GM21786 (cell line): ENCODE data around the gene TMEM129.
"Not testable (repeated sequence)": the region's sequence is repeated elsewhere in the genome, so short reads cannot be mapped to it uniquely, and the experiment has no call there.

Experiments
- ATAC-seq: cut with Tn5 transposase; IDR thresholded peaks from one replicate; pipeline ENCODE4 v1.9.1; 2021; ENCODE audit not compliant: unreplicated experiment

The TMEM129 gene

DNA sequence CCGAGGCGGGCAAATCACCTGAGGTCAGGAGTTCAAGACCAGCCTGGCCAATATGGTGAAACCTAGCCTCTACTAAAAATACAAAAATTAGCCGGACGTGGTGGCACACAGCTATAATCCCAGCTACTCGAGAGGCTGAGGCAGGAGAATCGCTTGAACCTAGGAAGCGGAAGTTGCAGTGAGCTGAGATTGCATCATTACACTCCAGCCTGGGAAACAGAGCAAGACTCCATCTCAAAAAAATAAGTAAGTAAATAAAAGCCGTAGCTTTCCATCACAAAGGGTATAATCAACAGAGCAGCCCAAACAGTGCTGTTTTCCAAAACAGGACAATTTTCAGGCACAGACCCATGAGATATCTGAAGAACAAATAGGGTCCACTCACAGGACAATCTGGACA, 19.5 kb downstream of the TMEM129 start:
- not testable (repeated sequence) for ATAC-seq

DNA sequence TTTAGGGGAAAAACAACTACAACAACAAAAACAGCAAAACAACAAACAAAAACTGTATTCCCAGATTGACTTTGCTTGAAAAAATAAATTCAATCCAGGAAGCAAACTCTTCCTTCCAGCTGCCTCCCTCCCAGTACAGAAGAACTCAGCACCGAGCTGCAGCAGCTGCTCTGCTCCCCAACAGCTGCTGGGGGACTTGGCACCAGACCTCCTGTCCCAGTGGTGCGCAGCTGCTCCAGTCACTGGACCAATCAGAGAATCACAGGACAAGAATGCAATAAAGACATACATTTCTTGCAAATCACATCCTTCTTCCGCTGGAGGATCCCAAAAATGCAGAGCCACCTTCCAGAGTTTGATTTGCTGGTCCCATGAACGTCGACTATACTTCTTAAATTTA, 25.2 kb downstream of the TMEM129 start:
- no peak for ATAC-seq

DNA sequence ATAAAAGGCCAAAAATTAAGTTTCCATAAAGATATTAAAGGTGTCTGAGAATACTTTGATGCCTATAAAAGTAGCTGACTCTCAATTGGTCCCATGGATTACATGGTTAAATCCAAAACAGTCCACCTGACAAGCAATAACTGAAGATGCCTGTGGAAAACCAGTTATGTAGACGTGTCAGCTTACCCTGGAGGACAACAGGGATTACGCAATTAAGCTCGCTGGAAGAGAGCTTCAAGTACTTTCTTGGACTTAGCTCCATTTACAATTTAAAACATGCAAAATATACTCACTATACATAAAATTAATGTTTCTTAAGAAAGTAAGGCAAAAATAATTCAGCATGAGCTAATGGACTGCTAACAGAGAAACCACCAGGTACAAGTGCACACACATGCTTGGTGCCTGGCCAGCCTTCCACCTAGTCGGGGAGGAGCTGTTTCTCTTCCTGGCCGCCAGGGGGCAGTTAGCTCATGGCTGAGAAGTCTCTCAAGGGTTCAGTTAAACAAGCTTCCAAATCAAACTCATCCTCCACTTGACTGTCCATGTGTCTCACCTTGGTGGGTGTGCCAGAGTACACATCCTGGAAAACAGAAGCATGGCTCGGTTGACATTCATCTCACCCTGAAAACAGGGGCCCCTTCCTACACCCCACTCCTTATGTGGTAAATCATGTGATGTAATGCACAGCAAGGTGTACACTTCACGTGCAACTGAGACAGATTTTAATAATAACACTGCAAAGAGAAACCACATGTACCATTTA, 27.8 kb downstream of the TMEM129 start:
- ATAC-seq: peak; percentile 55

DNA sequence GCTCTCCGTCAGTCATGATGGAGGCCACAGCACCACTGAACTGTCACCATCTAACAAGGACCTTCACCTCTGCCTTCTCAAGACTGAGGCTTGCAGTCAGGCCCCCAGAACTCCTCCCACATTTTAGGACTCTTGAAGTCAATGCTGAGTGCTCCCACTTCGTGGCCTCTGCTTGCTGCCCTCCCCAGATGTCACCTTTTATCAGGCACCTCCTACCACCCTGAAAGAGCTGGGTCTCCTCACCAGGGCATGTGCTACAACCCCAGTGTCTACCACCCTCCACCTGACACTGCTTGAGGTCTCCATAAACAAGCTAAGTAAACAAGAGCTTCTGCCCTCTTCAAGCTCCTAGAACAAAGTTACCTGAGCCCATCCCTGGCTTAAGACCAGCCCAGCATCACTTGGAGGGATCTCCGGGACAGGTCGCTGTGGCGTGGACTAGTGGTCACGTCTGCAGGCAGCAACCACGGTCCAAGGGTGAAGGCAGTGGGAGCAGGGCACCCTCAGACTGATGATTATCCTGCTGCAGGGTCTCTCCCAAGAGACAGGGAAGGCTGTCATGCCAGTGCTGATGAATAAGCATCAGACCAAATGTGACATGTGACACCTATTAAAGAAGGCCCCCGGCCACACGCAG, 29.3 kb downstream of the TMEM129 start:
- ATAC-seq: no peak

DNA sequence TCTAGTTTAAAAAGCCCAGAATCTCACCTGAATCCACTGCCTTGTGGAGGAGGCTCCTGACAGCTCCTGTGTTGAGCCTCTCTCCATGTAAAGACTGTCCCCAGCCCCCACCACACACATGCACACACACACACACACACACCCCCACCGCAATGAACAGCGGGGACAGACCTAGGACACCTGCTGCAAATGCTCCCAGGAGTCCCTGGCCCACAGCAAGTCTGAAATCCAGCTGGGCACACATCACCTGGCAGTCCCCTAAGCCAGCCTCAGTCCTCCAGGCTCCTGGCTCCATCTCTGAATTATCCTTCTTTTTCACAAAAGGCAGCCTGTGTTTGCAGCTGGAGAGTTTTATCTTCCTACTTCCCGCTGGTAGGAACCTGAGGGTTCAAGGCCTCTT, 30.4 kb downstream of the TMEM129 start:
- ATAC-seq: no peak

DNA sequence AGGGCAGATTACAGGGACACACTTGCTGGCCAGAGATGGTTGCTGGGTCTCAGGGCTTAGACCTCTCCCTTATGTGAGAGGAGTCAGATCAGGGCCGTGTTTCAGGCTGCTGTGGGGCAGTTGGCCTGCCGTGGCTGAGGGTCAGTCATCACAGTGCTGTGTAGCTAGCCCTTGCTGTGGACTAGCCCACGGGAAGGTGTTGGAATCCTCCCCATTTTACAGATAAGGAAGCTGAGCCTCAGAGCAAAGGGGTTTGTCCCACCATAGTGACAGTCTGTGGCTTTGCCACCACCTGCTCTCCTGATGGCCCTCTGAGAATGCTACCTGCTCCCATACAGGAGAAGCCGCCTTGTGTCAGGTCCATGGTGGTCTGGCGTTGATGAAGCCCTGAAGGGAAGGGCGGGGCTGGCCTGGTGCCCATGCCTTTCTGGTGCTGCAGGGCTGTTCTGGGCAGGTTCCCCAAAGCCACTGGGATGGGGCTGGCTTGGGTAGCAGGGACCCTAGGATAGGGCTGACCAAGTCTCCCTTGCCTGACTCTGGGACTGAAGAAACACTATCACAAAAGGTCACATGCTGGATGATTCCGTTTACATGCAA, 34.6 kb downstream of the TMEM129 start:
- no peak for ATAC-seq

DNA sequence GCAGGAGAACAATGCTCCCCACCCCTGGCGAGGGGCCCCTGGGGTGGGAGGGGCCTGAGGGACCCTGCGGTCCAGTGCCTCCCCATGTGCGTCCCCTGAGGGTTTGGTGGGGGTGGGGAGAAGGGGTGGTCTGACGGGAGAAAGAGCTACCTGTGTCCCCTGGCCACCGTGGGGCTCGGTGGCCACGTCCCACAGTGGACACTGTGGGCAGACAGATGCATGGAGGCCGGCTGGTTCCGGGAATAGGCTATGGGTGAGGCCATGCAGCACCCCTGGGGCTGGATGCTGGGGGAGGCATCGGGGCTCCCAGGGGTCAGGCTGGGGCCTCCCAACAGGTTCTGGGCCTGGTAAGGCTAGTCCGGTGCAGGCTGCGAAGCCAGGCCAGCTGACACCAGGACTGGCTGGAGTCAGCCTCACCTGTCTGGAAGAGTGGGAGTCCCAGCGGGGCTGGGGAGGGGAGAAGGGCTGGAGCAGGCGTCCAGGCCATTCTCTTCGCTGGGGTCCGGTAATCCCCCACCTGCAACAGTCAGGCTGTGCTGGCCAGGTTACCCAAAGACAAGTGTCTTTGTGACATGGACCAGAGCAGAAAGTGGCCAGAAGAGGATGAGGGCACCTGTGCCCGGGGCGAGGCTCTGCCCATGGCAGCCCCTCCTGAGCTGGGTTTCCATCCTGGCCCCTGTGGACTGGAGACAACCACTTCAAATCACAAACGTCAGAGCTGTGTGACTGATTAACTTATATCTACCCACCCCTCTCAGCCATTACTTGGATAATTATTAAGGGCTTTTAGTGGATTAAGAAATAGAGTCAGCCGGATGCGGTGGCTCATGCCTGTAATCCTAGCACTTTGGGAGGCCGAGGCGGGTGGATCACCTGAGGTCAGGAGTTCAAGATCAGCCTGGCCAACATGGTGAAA, 35.6 kb downstream of the TMEM129 start:
- ATAC-seq: no peak

DNA sequence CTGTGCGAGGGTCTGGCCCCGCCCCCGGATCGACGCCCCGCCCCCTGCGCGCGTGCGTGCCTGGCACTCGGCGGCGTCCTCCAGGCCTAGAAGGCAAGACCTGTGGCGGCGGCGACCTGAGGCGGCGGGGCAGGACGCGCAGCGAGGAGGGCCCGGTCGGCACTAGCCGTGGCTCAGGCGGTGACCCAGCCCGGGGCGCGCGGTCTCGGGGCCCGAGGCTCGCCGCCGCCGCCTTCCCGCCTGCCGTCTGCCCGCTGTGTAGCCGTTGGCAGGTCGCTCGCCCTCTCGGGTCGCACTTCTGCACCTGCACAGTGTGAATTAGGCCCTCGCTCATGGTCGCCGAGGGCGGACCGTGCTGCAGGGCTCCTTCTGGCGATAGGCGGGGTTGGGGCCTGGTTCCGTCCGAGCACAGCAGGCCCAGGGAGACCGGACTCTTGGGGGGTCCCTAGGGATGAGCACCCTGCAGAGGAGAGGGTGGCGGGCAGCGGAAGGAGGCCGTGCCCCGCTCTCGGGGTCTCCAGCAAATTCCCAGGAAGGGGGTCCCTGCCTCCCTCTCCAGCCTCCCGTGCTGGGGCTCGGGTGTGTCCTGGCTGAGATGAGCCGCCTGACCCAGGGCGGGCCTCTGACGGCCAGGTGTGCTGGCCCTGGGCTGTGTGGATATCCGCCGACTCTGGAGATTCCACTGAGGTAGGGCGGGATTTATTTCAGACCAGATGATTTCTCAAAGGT, 36.5 kb downstream of the TMEM129 start:
- no peak for ATAC-seq

DNA sequence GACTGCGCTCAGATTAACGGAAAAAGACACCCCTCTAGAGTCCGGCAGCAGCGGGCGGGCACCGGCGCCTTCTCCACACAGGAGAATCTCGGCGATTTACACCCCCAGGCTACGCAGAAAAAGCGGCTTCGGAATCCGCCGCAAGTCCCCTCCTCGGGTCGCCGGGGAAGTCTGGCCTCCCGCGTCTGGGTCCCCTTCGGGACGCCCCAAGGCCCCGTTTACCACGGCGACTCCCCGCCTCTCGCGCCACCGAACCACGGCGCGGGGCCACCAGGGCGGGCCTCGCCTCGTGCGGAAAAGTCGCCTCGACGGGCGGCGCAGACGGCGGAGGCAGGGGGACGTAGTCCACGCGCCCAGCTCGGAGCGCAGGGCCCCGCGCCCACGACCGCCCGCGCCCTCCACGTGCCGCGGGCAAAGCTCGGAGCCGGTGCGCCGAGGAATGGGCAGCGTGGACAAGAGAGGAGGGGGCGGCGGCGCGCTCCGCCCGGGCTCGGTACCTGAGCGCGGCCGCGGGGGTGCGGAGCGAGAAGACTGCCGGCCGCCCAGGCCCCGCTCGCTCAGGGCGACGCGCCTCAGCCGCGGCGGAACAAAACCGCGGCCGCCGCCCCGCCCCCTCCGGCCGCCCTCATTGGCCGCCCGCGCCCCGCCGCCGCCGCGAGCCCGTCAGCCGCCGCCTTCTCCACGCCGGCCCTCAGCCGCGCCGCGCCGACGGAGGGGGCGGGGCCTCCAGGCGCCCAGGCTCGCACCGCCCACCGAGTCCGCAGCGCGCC, 37.2 kb downstream of the TMEM129 start, which contains the start of gene FAM53A:
TSS of gene FAM53A (minus strand) at position 578 of the 770 bp plus-strand sequence. CDS start 15,572 bp downstream, outside the sequence.
- ATAC-seq: peak; percentile 88

DNA sequence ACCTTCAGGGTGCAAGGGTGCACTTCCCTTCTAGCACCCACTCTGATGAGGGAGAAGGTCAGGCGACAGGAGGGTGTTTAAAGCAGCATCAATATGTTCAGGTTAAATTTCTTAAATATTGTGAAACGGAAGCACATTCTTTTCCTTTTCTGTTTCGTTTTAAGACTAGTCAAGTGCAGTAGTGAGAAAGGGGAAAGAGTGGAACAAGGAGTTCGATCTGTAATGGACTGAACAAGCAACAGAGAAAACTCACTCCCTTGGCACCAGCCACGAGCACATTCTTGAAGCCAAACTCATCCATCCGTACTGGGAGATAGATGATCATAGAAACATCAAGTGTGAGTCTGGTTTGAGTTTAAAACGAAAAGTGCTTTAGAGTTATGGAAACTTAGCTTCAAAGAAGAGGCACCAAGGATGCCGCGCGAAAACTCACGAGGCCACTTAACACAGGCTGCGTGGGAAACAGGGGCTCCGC, 37.8 kb downstream of the TMEM129 start:
- ATAC-seq: no peak

DNA sequence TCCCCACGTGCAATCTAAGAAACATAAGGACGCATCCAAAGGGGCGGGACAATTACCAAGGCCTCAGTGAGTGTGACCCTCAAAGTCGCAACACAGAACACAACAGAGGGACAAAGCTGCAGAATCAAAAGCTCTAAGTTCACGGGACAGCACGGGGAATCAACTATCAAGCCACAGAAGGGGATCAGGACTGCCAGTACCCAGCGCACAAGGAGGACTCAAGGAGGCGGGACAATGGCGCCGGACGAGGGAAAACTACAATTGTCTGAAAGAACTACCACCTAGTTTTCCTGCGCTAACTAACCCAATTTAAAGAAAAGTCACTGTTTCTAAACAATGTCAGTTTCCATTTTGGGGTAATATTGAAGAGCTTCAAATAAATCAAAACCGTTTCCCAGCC, 38.3 kb downstream of the TMEM129 start:
- ATAC-seq: no peak

DNA sequence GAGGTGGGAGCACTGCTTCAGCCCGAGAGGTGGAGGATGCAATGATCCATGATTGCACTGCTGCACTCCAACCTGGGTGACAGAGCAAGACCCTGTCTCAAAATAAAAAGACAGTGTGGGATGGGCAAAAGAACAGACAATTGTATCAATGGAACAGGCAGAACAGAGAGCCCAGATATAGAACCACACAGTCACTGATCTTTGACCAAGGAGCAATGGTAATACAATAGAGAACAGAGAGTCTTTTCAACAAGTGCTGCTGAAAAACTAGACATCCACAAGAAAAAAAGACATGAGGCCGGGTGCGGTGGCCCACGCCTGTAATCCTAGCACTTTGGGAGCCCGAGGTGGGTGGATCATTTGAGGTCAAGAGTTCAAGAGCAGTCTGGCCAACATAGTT, 42.9 kb downstream of the TMEM129 start:
- no peak for ATAC-seq

DNA sequence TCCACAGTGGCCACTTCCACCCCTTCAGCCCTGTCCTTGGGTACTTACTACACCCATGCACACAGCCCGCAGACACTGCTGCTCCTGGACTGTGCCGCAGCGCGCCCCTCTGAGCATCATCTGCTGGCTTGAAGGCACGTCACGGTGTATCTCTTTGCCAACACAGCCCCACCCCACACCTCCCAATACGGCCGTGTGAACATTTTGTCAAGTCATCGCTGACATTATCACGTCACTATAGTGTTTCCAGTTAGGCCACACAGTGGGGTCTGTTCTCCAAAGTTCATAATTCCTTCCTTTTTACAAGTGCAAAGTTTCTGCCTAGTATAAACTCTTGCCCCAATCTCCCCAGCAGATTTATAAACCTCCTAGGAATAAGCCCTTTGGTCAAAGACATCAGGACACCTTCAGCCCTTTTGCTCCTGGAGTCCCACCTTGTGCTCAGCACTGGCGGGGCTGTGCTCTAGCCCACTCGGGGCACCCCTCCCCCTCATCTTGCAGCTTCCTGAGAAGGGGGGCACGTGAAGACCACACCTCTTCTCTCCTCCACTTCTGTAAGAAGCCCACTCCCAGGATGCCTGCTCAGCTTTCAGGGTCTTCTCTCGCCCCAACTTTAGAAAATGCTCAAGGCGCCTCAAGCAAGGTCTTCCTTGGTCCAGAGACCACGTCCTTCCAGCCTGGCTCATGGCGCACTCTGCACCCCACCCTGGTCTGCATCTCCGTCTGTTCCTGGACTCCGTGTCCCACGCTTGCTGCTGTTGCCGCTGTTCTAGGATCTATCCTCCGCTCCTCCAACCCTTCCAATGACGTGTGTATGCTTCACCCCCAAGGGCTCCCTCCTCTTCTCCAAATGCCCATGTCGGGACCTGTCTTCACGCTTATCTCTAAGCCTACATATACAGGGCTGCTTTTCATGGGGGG, 44.3 kb downstream of the TMEM129 start:
- no peak for ATAC-seq

DNA sequence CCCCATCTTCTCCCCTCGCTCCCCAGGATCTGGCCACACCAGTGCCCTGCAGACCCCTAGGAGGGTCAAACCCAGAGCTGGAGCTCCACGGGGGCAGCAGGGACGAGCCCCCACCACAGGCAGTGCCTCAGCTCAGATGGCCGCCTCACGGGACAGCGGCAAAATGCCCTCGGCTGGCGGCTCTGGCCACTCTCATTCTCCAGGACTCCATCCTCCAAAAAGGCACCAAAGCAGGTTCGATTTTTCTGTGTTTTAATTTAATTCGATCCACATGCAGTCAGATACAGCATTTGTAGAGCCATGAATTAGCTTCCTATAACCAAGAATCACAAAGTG, 45.4 kb downstream of the TMEM129 start:
- ATAC-seq: no peak

DNA sequence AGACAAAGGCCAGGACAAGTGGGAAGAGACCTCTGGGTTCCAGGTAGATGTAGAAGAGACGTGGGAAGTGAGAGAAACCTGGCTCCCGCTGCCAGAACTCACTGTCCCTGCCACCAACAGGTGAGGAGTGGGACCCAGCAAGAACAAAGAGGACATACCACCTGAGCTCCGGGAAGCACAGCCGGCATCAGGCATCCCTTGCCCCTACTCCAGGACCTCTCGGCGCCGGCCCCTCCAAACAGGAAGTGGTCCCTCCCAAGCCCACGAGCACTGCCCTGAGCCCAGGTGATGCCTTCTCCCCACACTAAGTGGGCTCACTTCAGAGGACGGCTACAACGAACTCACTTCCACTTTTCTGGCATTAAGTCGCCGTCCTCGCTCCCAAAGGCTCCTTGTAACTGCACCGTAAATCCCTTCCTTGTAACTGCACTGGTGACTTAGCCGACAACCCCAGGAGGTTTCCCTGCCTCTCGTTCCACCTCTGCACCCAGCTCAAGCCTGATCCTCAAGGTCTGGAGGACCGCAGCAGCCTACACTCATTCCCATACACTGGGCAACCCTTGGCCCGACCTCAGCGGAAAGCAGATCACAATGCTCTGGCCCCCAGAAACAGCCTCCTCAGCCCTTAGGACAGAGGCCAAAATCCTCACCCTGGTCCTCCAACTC, 45.9 kb downstream of the TMEM129 start:
- ATAC-seq: no peak

DNA sequence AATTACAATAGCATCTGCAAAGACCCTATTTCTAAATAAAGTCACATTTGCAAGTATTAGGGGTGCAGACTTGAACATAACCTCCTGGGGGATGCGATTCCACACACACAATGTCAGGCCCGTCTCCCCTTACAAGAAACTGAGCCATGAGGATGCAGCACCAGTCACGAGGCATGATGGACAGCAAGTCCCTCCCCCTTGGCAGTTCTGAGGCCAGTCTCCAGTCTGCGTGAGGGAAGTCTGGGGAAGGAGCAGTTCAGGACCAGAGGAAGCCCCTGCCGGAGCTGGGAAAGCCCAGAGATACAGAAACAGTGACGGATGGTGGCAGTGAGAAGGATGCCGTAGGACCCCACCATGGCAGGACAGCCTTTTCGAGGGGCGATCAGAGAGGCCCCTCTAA, 46.4 kb downstream of the TMEM129 start:
- no peak for ATAC-seq

DNA sequence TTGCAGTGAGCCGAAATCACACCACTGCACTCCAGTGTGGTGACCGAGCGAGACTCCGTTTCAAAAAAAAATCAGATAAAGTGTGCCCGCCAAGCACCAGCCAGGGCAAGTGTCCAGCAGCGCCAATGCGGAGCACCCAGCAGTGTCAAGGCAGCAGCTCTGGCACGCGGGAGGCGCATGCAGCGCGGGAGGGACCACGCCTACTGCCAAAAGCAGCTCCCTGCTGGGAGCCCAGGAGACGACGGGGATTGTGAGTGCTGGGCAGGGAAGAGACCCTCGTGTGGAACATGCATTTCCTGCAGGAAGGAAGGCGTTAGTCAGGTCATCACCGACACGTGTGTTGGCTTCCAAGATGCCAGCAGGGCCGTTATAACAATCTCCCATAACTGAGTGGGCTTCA, 47.5 kb downstream of the TMEM129 start:
- ATAC-seq: no peak

DNA sequence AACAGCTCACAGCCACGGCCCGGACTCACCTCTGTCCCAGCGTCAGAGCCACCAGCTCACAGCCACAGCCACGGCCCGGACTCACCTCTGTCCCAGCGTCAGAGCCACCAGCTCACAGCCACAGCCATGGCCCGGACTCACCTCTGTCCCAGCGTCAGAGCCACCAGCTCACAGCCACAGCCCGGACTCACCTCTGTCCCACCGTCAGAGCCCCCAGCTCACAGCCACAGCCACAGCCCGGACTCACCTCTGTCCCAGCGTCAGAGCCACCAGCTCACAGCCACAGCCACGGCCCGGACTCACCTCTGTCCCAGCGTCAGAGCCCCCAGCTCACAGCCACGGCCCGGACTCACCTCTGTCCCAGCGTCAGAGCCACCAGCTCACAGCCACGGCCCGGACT, 50.1 kb downstream of the TMEM129 start:
- not testable (repeated sequence) for ATAC-seq
